K562 (cell line): ENCODE measurements around the gene HYI. TPM values are rescaled to one million over a fixed set of nuclear protein-coding genes. Genes with fewer than 3 reads are reported as not detected.

Experiments
- ATAC-seq: fragments of 200-7000 bp; cut with Tn5 transposase; 3 replicates; pipeline ENCODE4 v1.9.1; 2020; ENCODE audit warnings: moderate library complexity
- BruUV-seq: library from RNA; stranded (reverse); fragments of 400-500 nt; replicated peaks from 2 replicates; lab custom pipeline; 2021; lab: Mats Ljungman, UMichigan
- CTCF ChIA-PET: fragments of 300-600 bp; formaldehyde crosslinking; extraction: SDS; loops from one replicate; lab custom pipeline; 2021; ENCODE audit warnings: low intra/inter-chr PET ratio; lab: Yijun Ruan, JAX
- POLR2A ChIA-PET: fragments of 300-600, 350-650 bp; sonication (Branson Sonifier 250); formaldehyde crosslinking; extraction: SDS; loops from one replicate; lab custom pipeline; 2021; ENCODE audit warnings: antibody characterized with exemption, inconsistent platforms; lab: Yijun Ruan, JAX
- DNase-seq, 4 experiments: peaks; one replicate each; pipeline versions ENCODE4 v3.0.0 to v3.0.0-alpha.2; 2011 to 2018; ENCODE audit warnings: low spot score in 3 of 4, mixed read lengths in 3 of 4; ENCODE audit errors: extremely low read depth in 1 of 4
- FAIRE-seq: peaks from 2 replicates; lab custom pipeline; 2011; peaks lifted over from hg19 to GRCh38; lab: Jason Lieb, UNC
- H2AFZ ChIP-seq: 2 replicates; pipeline ENCODE4 v1.6.0; 2011; ENCODE audit warnings: low read depth, low read length, control low read depth, inconsistent platforms
- H3K27ac ChIP-seq: fragments of 200-600 bp; 3 replicates; pipeline ENCODE4 v1.8.0; 2011; ENCODE audit warnings: low read depth, mild to moderate bottlenecking, control low read depth, inconsistent platforms, low read length, moderate library complexity, mixed read lengths; ENCODE audit errors: extremely low read depth
- H3K27me3 ChIP-seq, 2 experiments: fragments of 300-600 bp in 1 of 2; 2 replicates in 1 of 2; 3 replicates in 1 of 2; pipeline versions ENCODE4 v1.6.0 to v1.8.0; 2011; ENCODE audit warnings: inconsistent platforms in 2 of 2, low read length in 2 of 2, mild to moderate bottlenecking in 1 of 2, mixed read lengths in 1 of 2, moderate library complexity in 1 of 2; ENCODE audit not compliant: control insufficient read depth in 2 of 2, insufficient read depth in 2 of 2
- H3K36me3 ChIP-seq: fragments of 300-600 bp; 3 replicates; pipeline ENCODE4 v1.8.0; 2011; ENCODE audit warnings: mild to moderate bottlenecking, low read length, inconsistent platforms; ENCODE audit not compliant: control insufficient read depth, insufficient read depth
- H3K4me1 ChIP-seq, 2 experiments: fragments of 200-600 bp in 1 of 2; replicated peaks in 1 of 2; 2 replicates in 1 of 2; 3 replicates in 1 of 2; pipeline versions ENCODE4 v1.5.1 to v1.8.0; 2011; ENCODE audit warnings: inconsistent platforms in 2 of 2, low read length in 2 of 2, mild to moderate bottlenecking in 1 of 2, mixed read lengths in 1 of 2, moderate library complexity in 1 of 2; ENCODE audit not compliant: control insufficient read depth in 2 of 2, insufficient read depth in 2 of 2
- H3K4me2 ChIP-seq: 2 replicates; pipeline ENCODE4 v1.6.1; 2011; ENCODE audit warnings: low read length, control low read depth, inconsistent platforms, mixed read lengths; ENCODE audit not compliant: insufficient read depth
- H3K4me3 ChIP-seq: fragments of 200-600 bp; sonication (generic), shearing (Covaris generic); 2 replicates; pipeline ENCODE4 v1.5.1; 2016; ENCODE audit warnings: control low read depth, inconsistent platforms
- H3K79me2 ChIP-seq: fragments of 200-600 bp; 3 replicates; pipeline ENCODE4 v1.8.0; 2011; ENCODE audit warnings: low read length, inconsistent platforms; ENCODE audit not compliant: control insufficient read depth, insufficient read depth
- H3K9ac ChIP-seq, 2 experiments: 2 replicates each; pipeline versions ENCODE4 v1.6.0 to v1.6.1; 2011; ENCODE audit warnings: low read depth in 2 of 2, low read length in 2 of 2, control low read depth in 1 of 2, inconsistent platforms in 1 of 2, mild to moderate bottlenecking in 1 of 2, mixed read lengths in 1 of 2; ENCODE audit not compliant: insufficient read depth in 1 of 2
- H3K9me1 ChIP-seq: one replicate; pipeline ENCODE4 v1.6.0; 2011; ENCODE audit warnings: inconsistent platforms, mild to moderate bottlenecking, low read length, moderate library complexity; ENCODE audit not compliant: control insufficient read depth, insufficient read depth
- H3K9me3 ChIP-seq: replicated peaks from 2 replicates; pipeline ENCODE4 v1.5.1; 2011; ENCODE audit warnings: low read depth, low read length, inconsistent platforms; ENCODE audit not compliant: control insufficient read depth, insufficient read depth
- H4K20me1 ChIP-seq: replicated peaks from 2 replicates; pipeline ENCODE4 v1.6.1; 2011; ENCODE audit warnings: low read length, inconsistent platforms, mixed read lengths; ENCODE audit not compliant: control insufficient read depth, insufficient read depth
- DMBX1 ChIP-seq: fragments of 250-450 bp; sonication (Bioruptor Pico); IDR thresholded peaks from 2 replicates; pipeline ENCODE4 v1.8.0; 2022; ENCODE audit warnings: inconsistent platforms, mild to moderate bottlenecking, moderate library complexity, borderline replicate concordance
- EP300 ChIP-seq: IDR thresholded peaks from 2 replicates; pipeline ENCODE4 v1.6.1; 2012; ENCODE audit warnings: low read length, improper control_type of control experiment
- NELFE ChIP-seq: IDR thresholded peaks from 2 replicates; pipeline ENCODE4 v1.6.1; 2011; ENCODE audit warnings: mild to moderate bottlenecking; ENCODE audit not compliant: insufficient read depth, insufficient read length
- NRF1 ChIP-seq, 2 experiments: fragments of 450-650 bp; IDR thresholded peaks in 1 of 2; conservative IDR thresholded peaks in 1 of 2; 2 replicates each; pipeline ENCODE4 v1.6.1; 2014; ENCODE audit warnings: mild to moderate bottlenecking in 2 of 2
- SRF ChIP-seq, 2 experiments: fragments of 250-450, 450-650 bp in 1 of 2; sonication (Bioruptor Pico) in 1 of 2; sonication (generic) in 1 of 2; formaldehyde crosslinking; IDR thresholded peaks; 2 replicates each; pipeline versions ENCODE4 v1.5.0 to v1.5.1; 2020 to 2022; ENCODE audit warnings: mild to moderate bottlenecking in 1 of 2, missing genetic modification reagents in 1 of 2
- TFAM ChIP-seq: fragments of 250-450 bp; sonication (Bioruptor Pico); conservative IDR thresholded peaks from 2 replicates; pipeline ENCODE4 v1.5.0; 2021; ENCODE audit warnings: mild to moderate bottlenecking, moderate library complexity
- ZNF165 ChIP-seq: fragments of 250-450 bp; sonication (Bioruptor Pico); IDR thresholded peaks from 2 replicates; pipeline ENCODE4 v1.4.0; 2020; ENCODE audit warnings: borderline replicate concordance
- ZNF785 ChIP-seq: fragments of 250-450 bp; sonication (Bioruptor Pico); IDR thresholded peaks from 2 replicates; pipeline ENCODE4 v1.4.0; 2020; ENCODE audit warnings: mild to moderate bottlenecking
- WGBS: fragments of 100-300 bp; shearing (Covaris generic); methylation state at CpG from one replicate; pipeline ENCODE4 v1.1.6; 2016; ENCODE audit warnings: low coverage, mixed read lengths; ENCODE audit not compliant: insufficient coverage; ENCODE audit errors: missing lambda C conversion rate; 5-methylcytosine and 5-hydroxymethylcytosine counted together
- in situ Hi-C: fragments of 300-500 bp; cut with MboI; formaldehyde crosslinking; loops from 4 replicates; pipeline ENCODE4 v1.15.0; 2018; ENCODE audit warnings: inconsistent platforms, mixed read lengths
- intact Hi-C: fragments of 100-400 bp; cut with micrococcal nuclease; formaldehyde crosslinking; loops from 2 replicates; pipeline ENCODE4 v1.14.2; 2022
- polyA plus RNA-seq, 8 experiments: library from polyadenylated mRNA; depleted of rRNA in 4 of 8; stranded (reverse) in 5 of 8; unstranded in 3 of 8; fragments of >200 nt; fragmentation: Nextera tagmentation in 2 of 8; fragmentation: Illumina TruSeq in 1 of 8; extraction: Ambion mirVana in 2 of 8; extraction: Trizol in 1 of 8; gene quantifications; 2 replicates each; pipeline versions ENCODE4 v1.2.1 to v1.2.3, GENCODE V29; 2011 to 2014; ENCODE audit warnings: inconsistent platforms in 1 of 8, missing spikeins in 1 of 8
- total RNA-seq, 7 experiments: library from RNA; depleted of rRNA in 6 of 7; stranded (reverse); fragments of >200 nt in 6 of 7; fragmentation: Illumina TruSeq in 2 of 7; extraction: Trizol in 2 of 7; gene quantifications; 2 replicates each; pipeline versions ENCODE4 v1.2.1 to v1.2.3, GENCODE V29; 2011 to 2021; ENCODE audit warnings: low replicate concordance in 1 of 7
- TF ChIP-seq, protein P1 (sequence below): sonication (generic); IDR thresholded peaks from 2 replicates; pipeline ENCODE4 v1.6.1; 2016
- TF ChIP-seq, protein P2 (sequence below), 2 experiments: fragments of 450-650 bp; IDR thresholded peaks; 2 replicates each; pipeline ENCODE4 v1.6.1; 2016
- TF ChIP-seq, protein P3 (sequence below): fragments of 250-450 bp; sonication (Bioruptor Pico); IDR thresholded peaks from 2 replicates; pipeline ENCODE4 v1.8.0; 2021; ENCODE audit warnings: mild to moderate bottlenecking, moderate library complexity

Gene HYI
- total and polyA plus RNA-seq, 9 of the 15 experiments (the other 6 are each of a cell fraction or from before 2014, with no cell fraction given) = 0.04 to 4.1 (median 1.4) TPM; not detected in 1

DNA sequence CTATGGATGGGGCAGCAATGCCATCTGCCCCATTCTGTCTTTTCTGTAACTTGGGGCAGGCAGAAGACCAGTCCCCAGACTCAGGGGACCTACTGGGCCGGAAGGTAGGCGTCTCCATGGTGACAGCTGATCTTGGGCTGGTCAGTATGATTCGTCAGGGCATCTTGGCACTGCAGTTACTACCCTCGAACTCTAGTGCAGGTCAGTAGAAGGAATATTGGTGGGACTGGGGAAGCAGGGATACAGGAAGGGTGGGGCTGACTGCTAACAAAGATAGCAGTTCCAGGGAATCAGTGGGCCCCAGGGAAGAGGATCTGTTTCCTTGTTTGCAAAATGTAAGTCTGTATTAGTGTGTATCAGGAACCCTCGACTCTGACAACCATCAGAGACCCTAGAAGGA, 37.8 kb downstream of the HYI start:
- in situ Hi-C loops (loop anchor here (10.0 kb wide), 1 partner anchor 511 kb away; no protein-coding TSS in a partner anchor), intact Hi-C loops (no loop called here)
- no peaks in the 10 kb centered on the region for H3K79me2 ChIP-seq
- no peaks in the 10 kb centered on the region for H3K9me3 ChIP-seq
- no peak overlapping the region for H3K4me3 ChIP-seq
- no peak overlapping the region for H3K4me2 ChIP-seq
- no peak for FAIRE-seq
- no TSS peak for BruUV-seq
- H4K20me1 ChIP-seq = no peaks in the 10 kb centered on the region; the same call in 1 of the 2 replicates
- DNase-seq = no peak
- no peak overlapping the region for H2AFZ ChIP-seq
- 60% methylated on average over 5 of the region's 5 CpGs for WGBS
- no peak for ATAC-seq
- no peaks in the 10 kb centered on the region for H3K27me3 ChIP-seq
- H3K4me1 ChIP-seq = no peaks in the 10 kb centered on the region; a peak in 1 of 5 replicates
- H3K9ac ChIP-seq = peak overlapping the region in 1 of 2 experiments; percentile 22; a peak in 1 of 4 replicates
- H3K27ac ChIP-seq = no peak overlapping the region
- H3K36me3 ChIP-seq = peaks cover 34% of the 10 kb centered on the region; the same call in 2 of the 3 replicates
- TF ChIP-seq ZNF785 (CRISPR knock-in tag) (no peak), EP300 (no peak), NRF1 (conservative IDR thresholded peaks at IDR 0.05 in 1 of 2, IDR thresholded peaks at IDR 0.05 in 1 of 2) (no peak), TFAM (CRISPR knock-in tag) (no peak), NELFE (no peak), ZNF165 (CRISPR knock-in tag) (no peak), SRF (CRISPR knock-in tag; IDR thresholded peaks at IDR 0.05) (no peak), DMBX1 (CRISPR knock-in tag) (no peak)
- TF ChIP-seq, protein P1, sequence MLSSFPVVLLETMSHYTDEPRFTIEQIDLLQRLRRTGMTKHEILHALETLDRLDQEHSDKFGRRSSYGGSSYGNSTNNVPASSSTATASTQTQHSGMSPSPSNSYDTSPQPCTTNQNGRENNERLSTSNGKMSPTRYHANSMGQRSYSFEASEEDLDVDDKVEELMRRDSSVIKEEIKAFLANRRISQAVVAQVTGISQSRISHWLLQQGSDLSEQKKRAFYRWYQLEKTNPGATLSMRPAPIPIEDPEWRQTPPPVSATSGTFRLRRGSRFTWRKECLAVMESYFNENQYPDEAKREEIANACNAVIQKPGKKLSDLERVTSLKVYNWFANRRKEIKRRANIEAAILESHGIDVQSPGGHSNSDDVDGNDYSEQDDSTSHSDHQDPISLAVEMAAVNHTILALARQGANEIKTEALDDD = no peak
- TF ChIP-seq, protein P2, sequence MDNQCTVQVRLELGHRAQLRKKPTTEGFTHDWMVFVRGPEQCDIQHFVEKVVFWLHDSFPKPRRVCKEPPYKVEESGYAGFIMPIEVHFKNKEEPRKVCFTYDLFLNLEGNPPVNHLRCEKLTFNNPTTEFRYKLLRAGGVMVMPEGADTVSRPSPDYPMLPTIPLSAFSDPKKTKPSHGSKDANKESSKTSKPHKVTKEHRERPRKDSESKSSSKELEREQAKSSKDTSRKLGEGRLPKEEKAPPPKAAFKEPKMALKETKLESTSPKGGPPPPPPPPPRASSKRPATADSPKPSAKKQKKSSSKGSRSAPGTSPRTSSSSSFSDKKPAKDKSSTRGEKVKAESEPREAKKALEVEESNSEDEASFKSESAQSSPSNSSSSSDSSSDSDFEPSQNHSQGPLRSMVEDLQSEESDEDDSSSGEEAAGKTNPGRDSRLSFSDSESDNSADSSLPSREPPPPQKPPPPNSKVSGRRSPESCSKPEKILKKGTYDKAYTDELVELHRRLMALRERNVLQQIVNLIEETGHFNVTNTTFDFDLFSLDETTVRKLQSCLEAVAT (IDR thresholded peaks at IDR 0.05) = no peak
- TF ChIP-seq, protein P3, sequence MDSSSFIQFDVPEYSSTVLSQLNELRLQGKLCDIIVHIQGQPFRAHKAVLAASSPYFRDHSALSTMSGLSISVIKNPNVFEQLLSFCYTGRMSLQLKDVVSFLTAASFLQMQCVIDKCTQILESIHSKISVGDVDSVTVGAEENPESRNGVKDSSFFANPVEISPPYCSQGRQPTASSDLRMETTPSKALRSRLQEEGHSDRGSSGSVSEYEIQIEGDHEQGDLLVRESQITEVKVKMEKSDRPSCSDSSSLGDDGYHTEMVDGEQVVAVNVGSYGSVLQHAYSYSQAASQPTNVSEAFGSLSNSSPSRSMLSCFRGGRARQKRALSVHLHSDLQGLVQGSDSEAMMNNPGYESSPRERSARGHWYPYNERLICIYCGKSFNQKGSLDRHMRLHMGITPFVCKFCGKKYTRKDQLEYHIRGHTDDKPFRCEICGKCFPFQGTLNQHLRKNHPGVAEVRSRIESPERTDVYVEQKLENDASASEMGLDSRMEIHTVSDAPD (CRISPR knock-in tag) = no peak
- ChIA-PET POLR2A (interaction anchor here (0.6 kb wide), 2 partner anchors 25 to 454 kb away, joined by 3 read pairs; no protein-coding TSS in a partner anchor), CTCF (interaction anchor here (4.4 kb wide), 1 partner anchor 187 kb away, joined by 63 read pairs; no protein-coding TSS in a partner anchor)
- H3K9me1 ChIP-seq = no peaks in the 10 kb centered on the region
